ENCODE data around the gene SLC12A7.

DNA sequence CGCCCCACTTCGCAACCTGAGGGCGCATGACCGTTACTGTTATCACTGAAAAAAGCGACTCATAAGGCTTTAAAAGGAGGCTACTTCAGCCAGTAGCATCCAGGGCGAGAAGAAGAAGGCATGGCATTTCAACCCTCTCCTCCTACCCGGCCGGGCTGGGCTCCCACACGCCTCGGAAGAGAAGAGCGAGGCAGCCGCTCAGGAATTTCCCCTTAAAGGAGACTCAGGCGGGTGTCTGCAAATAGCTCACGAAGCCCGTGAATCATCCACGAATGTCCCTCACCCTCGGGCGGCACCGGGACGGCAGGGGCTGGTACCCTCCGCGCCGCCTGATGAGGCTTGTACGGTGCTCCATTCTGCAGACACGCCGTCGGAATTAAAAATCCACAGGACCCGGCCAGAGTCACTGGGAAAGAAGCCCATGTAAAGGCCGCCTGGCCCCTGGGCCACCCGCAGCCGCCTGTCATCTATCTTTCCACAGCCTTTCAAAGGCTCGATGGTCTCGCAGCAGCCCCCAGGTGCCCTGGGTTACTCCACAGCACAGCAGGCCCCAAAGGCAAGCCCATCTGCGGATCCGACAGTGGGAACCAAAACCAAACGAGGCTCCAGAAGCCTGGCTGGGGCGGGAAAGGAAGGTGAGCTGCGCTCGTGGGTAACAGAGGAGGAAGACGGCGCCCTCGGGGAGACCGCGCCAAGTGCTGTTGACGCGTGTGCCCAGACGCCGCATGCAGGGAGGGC is 11.8 kb downstream of the SLC12A7 start:
- no peak for TF ChIP-seq YY1 (IDR thresholded peaks at IDR 0.05; ENCODE audit: insufficient read depth, insufficient read length)
- no peak for TF ChIP-seq ZNF274 (IDR thresholded peaks at IDR 0.05; ENCODE audit: low read depth, low read length)
- TF ChIP-seq SUZ12 (IDR thresholded peaks at IDR 0.05; ENCODE audit: extremely low read depth, insufficient read depth, insufficient read length), result no peak

All from NT2/D1 (cell line).